Stimulated activated naive CD8-positive, alpha-beta T cell treated with anti-CD3 and anti-CD28 coated beads, Interleukin-15, amount 100 ng/mL, for 72 hours (primary cell): ENCODE data around the gene AIFM1.

Experiments used
- ATAC-seq: fragments of 150-1000 bp; cut with Tn5 transposase; 2 replicates; pipeline ENCODE4 v1.10.0; 2021; ENCODE audit warnings: mild to moderate bottlenecking, moderate library complexity
- DNase-seq, 2 donors: peaks; one replicate each; pipeline ENCODE4 v3.0.0; 2021 to 2022
- H3K27ac Mint-ChIP-seq, 2 donors: one replicate each; pipeline ENCODE4 v1.8.0; 2022; ENCODE audit warnings: mild to moderate bottlenecking in 2 of 2, mixed read lengths in 2 of 2, moderate library complexity in 2 of 2
- H3K27me3 Mint-ChIP-seq: one replicate; pipeline ENCODE4 v1.8.0; 2022; ENCODE audit warnings: mixed read lengths
- H3K4me1 Mint-ChIP-seq: one replicate; pipeline ENCODE4 v1.8.0; 2022; ENCODE audit warnings: mild to moderate bottlenecking, mixed read lengths
- H3K4me3 Mint-ChIP-seq, 2 donors: one replicate each; pipeline ENCODE4 v1.8.0; 2022; ENCODE audit warnings: mild to moderate bottlenecking in 2 of 2, mixed read lengths in 2 of 2, moderate library complexity in 1 of 2
- H3K9me3 Mint-ChIP-seq, 2 donors: one replicate each; pipeline ENCODE4 v1.8.0; 2022; ENCODE audit warnings: mixed read lengths in 2 of 2

AIFM1 gene

GRCh38 chrX:130093271-130093670, 72.4 kb downstream of the AIFM1 start:
- Mint-ChIP-seq H3K4me1 (peaks cover 78% of the 10 kb centered on the region), H3K4me3 (no peak overlapping the region), H3K27ac (no peak overlapping the region)

GRCh38 chrX:130091980-130092522, 73.6 kb downstream of the AIFM1 start:
- peak; percentile 81 to 94 for DNase-seq
- Mint-ChIP-seq H3K9me3 (no peaks in the 10 kb centered on the region), H3K27ac (peak overlapping the region; percentile 93 to 97), H3K4me1 (peaks cover 79% of the 10 kb centered on the region), H3K27me3 (no peaks in the 10 kb centered on the region), H3K4me3 (peak overlapping the region; percentile 90 to 94)
- ATAC-seq: peak; percentile 99

More at GRCh38 chrX:130093271-130093670, 72.4 kb downstream of the AIFM1 start:
- H3K9me3 Mint-ChIP-seq: no peaks in the 10 kb centered on the region
- DNase-seq (no peak), ATAC-seq (no peak)
- no peaks in the 10 kb centered on the region for H3K27me3 Mint-ChIP-seq

- H3K4me3 Mint-ChIP-seq: peak overlapping the region in 1 of 2 donors; percentile 13
- ATAC-seq (no peak), DNase-seq (no peak)
- H3K9me3 Mint-ChIP-seq: no peaks in the 10 kb centered on the region
- H3K27me3 Mint-ChIP-seq: no peaks in the 10 kb centered on the region
- H3K4me1 Mint-ChIP-seq: peaks cover 85% of the 10 kb centered on the region
- H3K27ac Mint-ChIP-seq: peak overlapping the region; percentile 8 to 80
Observed at GRCh38 chrX:130090364-130090763, 75.3 kb downstream of the AIFM1 start.

- H3K4me3 Mint-ChIP-seq: peak overlapping the region; percentile 79 to 83
- H3K27me3 Mint-ChIP-seq: no peaks in the 10 kb centered on the region
- peak overlapping the region in 1 of 2 donors; percentile 88 for H3K27ac Mint-ChIP-seq
- peak; percentile 57 to 75 for DNase-seq
- no peaks in the 10 kb centered on the region for H3K9me3 Mint-ChIP-seq
- peaks cover 89% of the 10 kb centered on the region for H3K4me1 Mint-ChIP-seq
- peak; percentile 72 for ATAC-seq
Observed at GRCh38 chrX:130086447-130087206, 79.0 kb downstream of the AIFM1 start.

- Mint-ChIP-seq H3K27me3 (no peaks in the 10 kb centered on the region), H3K4me1 (peaks cover 92% of the 10 kb centered on the region), H3K9me3 (no peaks in the 10 kb centered on the region), H3K4me3 (peak overlapping the region; percentile 79 to 83), H3K27ac (peak overlapping the region; percentile 72 to 88)
- ATAC-seq (no peak), DNase-seq (no peak)
Observed at GRCh38 chrX:130085551-130086446, 79.8 kb downstream of the AIFM1 start.

- Mint-ChIP-seq H3K27me3 (no peaks in the 10 kb centered on the region), H3K9me3 (no peaks in the 10 kb centered on the region), H3K27ac (peak overlapping the region; percentile 23 to 33), H3K4me1 (peaks cover 88% of the 10 kb centered on the region), H3K4me3 (peak overlapping the region; percentile 79 to 83)
- ATAC-seq: peak; percentile 19
- DNase-seq: peak in 1 of 2 donors; percentile 27
Observed at GRCh38 chrX:130084631-130085237, 80.9 kb downstream of the AIFM1 start.

- ATAC-seq (no peak), DNase-seq (no peak)
- H3K27ac Mint-ChIP-seq: peak overlapping the region in 1 of 2 donors; percentile 50
- H3K9me3 Mint-ChIP-seq: no peaks in the 10 kb centered on the region
- H3K4me1 Mint-ChIP-seq: peaks cover 84% of the 10 kb centered on the region
- no peaks in the 10 kb centered on the region for H3K27me3 Mint-ChIP-seq
- H3K4me3 Mint-ChIP-seq: peak overlapping the region; percentile 79 to 83
Observed at GRCh38 chrX:130083656-130084382, 81.8 kb downstream of the AIFM1 start.

- Mint-ChIP-seq H3K27ac (no peak overlapping the region), H3K9me3 (no peaks in the 10 kb centered on the region), H3K27me3 (no peaks in the 10 kb centered on the region), H3K4me1 (peaks cover 79% of the 10 kb centered on the region), H3K4me3 (peak overlapping the region; percentile 79 to 81)
- ATAC-seq (no peak), DNase-seq (no peak)
Observed at GRCh38 chrX:130083107-130083490, 82.5 kb downstream of the AIFM1 start.

- peak overlapping the region; percentile 71 to 79 for H3K4me3 Mint-ChIP-seq
- no peaks in the 10 kb centered on the region for H3K9me3 Mint-ChIP-seq
- peaks cover 73% of the 10 kb centered on the region for H3K4me1 Mint-ChIP-seq
- peak overlapping the region in 1 of 2 donors; percentile 93 for H3K27ac Mint-ChIP-seq
- H3K27me3 Mint-ChIP-seq: no peaks in the 10 kb centered on the region
- ATAC-seq: peak; percentile 85
- peak; percentile 76 to 88 for DNase-seq
Observed at GRCh38 chrX:130082244-130083106, 83.2 kb downstream of the AIFM1 start.

GRCh38 chrX:130081421-130082045, 84.1 kb downstream of the AIFM1 start:
- H3K4me1 Mint-ChIP-seq: peaks cover 63% of the 10 kb centered on the region
- peak overlapping the region; percentile 9 to 79 for H3K4me3 Mint-ChIP-seq
- DNase-seq (no peak), ATAC-seq (no peak)
- H3K27ac Mint-ChIP-seq: peak overlapping the region in 1 of 2 donors; percentile 63
- H3K9me3 Mint-ChIP-seq: no peaks in the 10 kb centered on the region
- no peaks in the 10 kb centered on the region for H3K27me3 Mint-ChIP-seq

GRCh38 chrX:130080791-130081367, 84.8 kb downstream of the AIFM1 start:
- H3K4me3 Mint-ChIP-seq: no peak overlapping the region
- peaks cover 57% of the 10 kb centered on the region for H3K4me1 Mint-ChIP-seq
- H3K27me3 Mint-ChIP-seq: no peaks in the 10 kb centered on the region
- no peaks in the 10 kb centered on the region for H3K9me3 Mint-ChIP-seq
- ATAC-seq (no peak), DNase-seq (no peak)
- H3K27ac Mint-ChIP-seq: no peak overlapping the region

- Mint-ChIP-seq H3K27me3 (no peaks in the 10 kb centered on the region), H3K9me3 (no peaks in the 10 kb centered on the region), H3K27ac (no peak overlapping the region), H3K4me1 (peaks cover 53% of the 10 kb centered on the region), H3K4me3 (no peak overlapping the region)
- ATAC-seq (no peak), DNase-seq (peak in 1 of 2 donors; percentile 45)
Observed at GRCh38 chrX:130079824-130080406, 85.7 kb downstream of the AIFM1 start.
